HCT116 (cell line): ENCODE measurements around the gene GMIP. TPM values are rescaled to one million over a fixed set of nuclear protein-coding genes. Genes with fewer than 3 reads are reported as not detected.

ENCODE experiments used
- ATAC-seq: fragments of 200-7000 bp; cut with Tn5 transposase; 2 replicates; pipeline ENCODE4 v1.9.1; 2020; ENCODE audit warnings: mild to moderate bottlenecking, moderate library complexity
- BruUV-seq: library from RNA; stranded (reverse); fragments of 400-500 nt; replicated peaks from 2 replicates; lab custom pipeline; 2021; lab: Mats Ljungman, UMichigan
- CTCF ChIA-PET: fragments of 300-600 bp; sonication (Branson Sonifier 250); formaldehyde crosslinking; loops from one replicate; lab custom pipeline; 2021; ENCODE audit warnings: antibody characterized with exemption; lab: Charles Lee
- POLR2A ChIA-PET: fragments of 300-600, 350-600 bp; sonication (Branson Sonifier 250); formaldehyde crosslinking; loops from one replicate; lab custom pipeline; 2021; ENCODE audit warnings: antibody characterized with exemption; lab: Charles Lee
- RAD21 ChIA-PET, 2 experiments: fragments of 300-600 bp; sonication (Branson Sonifier 250); formaldehyde crosslinking; loops; one replicate each; lab custom pipeline; 2023; ENCODE audit warnings: low total read pairs in 2 of 2; ENCODE audit not compliant: uncharacterized antibody in 2 of 2, unreplicated experiment in 2 of 2, low non-redundant PET in 1 of 2; lab: Charles Lee
- DNase-seq: peaks from one replicate; pipeline ENCODE4 v3.0.0-alpha.2; 2010; ENCODE audit warnings: low read depth, low spot score
- H2AFZ ChIP-seq: fragments of 200-600 bp; shearing (Covaris generic), sonication (generic); 2 replicates; pipeline ENCODE4 v1.6.1; 2017; ENCODE audit warnings: low read depth, mixed run types, mixed read lengths, antibody characterized with exemption, low read length; ENCODE audit not compliant: poor library complexity, severe bottlenecking
- H3K27ac ChIP-seq: 2 replicates; pipeline ENCODE4 v1.5.1; 2012; ENCODE audit warnings: low read depth, low read length
- H3K27me3 ChIP-seq: fragments of 200-600 bp; sonication (generic); 2 replicates; pipeline ENCODE4 v1.6.1; 2016; ENCODE audit warnings: mixed run types, low read length, mixed read lengths; ENCODE audit not compliant: insufficient read depth
- H3K36me3 ChIP-seq, 2 experiments: fragments of 200-500 bp in 1 of 2; fragments of 200-600 bp in 1 of 2; sonication (Bioruptor generic) in 1 of 2; sonication (generic) in 1 of 2; 2 replicates each; pipeline versions ENCODE4 v1.5.1 to v1.6.1; 2014 to 2016; ENCODE audit warnings: low read length in 2 of 2, inconsistent platforms in 1 of 2, mixed read lengths in 1 of 2, mixed run types in 1 of 2; ENCODE audit not compliant: insufficient read depth in 2 of 2, control insufficient read depth in 1 of 2
- H3K4me1 ChIP-seq, 2 experiments: fragments of 200-600 bp in 1 of 2; sonication (generic) in 1 of 2; 2 replicates each; pipeline versions ENCODE4 v1.5.1 to v1.6.1; 2012 to 2017; ENCODE audit warnings: low read length in 2 of 2, inconsistent platforms in 1 of 2, mild to moderate bottlenecking in 1 of 2, mixed read lengths in 1 of 2, mixed run types in 1 of 2, moderate library complexity in 1 of 2; ENCODE audit not compliant: insufficient read depth in 2 of 2, control insufficient read depth in 1 of 2
- H3K4me2 ChIP-seq: fragments of 200-600 bp; sonication (generic); 2 replicates; pipeline ENCODE4 v1.6.1; 2017; ENCODE audit warnings: mixed run types, low read length, mixed read lengths
- H3K4me3 ChIP-seq, 2 experiments: fragments of 200-600 bp in 1 of 2; sonication (generic) in 1 of 2; replicated peaks in 1 of 2; 2 replicates each; pipeline ENCODE4 v1.5.1; 2011 to 2016; ENCODE audit warnings: low read length in 2 of 2, control low read depth in 1 of 2, low read depth in 1 of 2, mild to moderate bottlenecking in 1 of 2, mixed read lengths in 1 of 2, mixed run types in 1 of 2
- H3K79me2 ChIP-seq: fragments of 200-600 bp; sonication (generic); 2 replicates; pipeline ENCODE4 v1.6.1; 2017; ENCODE audit warnings: mild to moderate bottlenecking, mixed run types, low read length, moderate library complexity, mixed read lengths; ENCODE audit not compliant: insufficient read depth
- H3K9ac ChIP-seq: fragments of 200-600 bp; sonication (generic); 2 replicates; pipeline ENCODE4 v1.6.1; 2016; ENCODE audit warnings: low read length, mixed read lengths
- H3K9me2 ChIP-seq: fragments of 200-600 bp; sonication (generic), shearing (Covaris generic); 2 replicates; pipeline ENCODE4 v1.6.1; 2017; ENCODE audit warnings: mixed run types, mild to moderate bottlenecking, moderate library complexity; ENCODE audit not compliant: insufficient read depth
- H3K9me3 ChIP-seq, 2 experiments: fragments of 200-500 bp in 1 of 2; fragments of 200-600 bp in 1 of 2; sonication (Bioruptor generic) in 1 of 2; sonication (generic) in 1 of 2; 2 replicates each; pipeline ENCODE4 v1.6.1; 2014 to 2017; ENCODE audit warnings: low read length in 2 of 2, mixed read lengths in 2 of 2, inconsistent platforms in 1 of 2, low read depth in 1 of 2, mild to moderate bottlenecking in 1 of 2, mixed run types in 1 of 2, moderate library complexity in 1 of 2; ENCODE audit not compliant: control insufficient read depth in 1 of 2, insufficient read depth in 1 of 2
- H4K20me1 ChIP-seq: fragments of 200-600 bp; sonication (generic), shearing (Covaris generic); 2 replicates; pipeline ENCODE4 v1.6.1; 2017; ENCODE audit warnings: mixed run types, mild to moderate bottlenecking, moderate library complexity; ENCODE audit not compliant: insufficient read depth
- CEBPB ChIP-seq: IDR thresholded peaks from 2 replicates; pipeline ENCODE4 v1.6.1; 2012; ENCODE audit warnings: low read depth
- EGR1 ChIP-seq: IDR thresholded peaks from 2 replicates; pipeline ENCODE4 v1.6.1; 2012; ENCODE audit warnings: low read depth
- ELF1 ChIP-seq: IDR thresholded peaks from 2 replicates; pipeline ENCODE4 v1.6.1; 2012; ENCODE audit warnings: low read depth, borderline replicate concordance
- EZH2 ChIP-seq: fragments of 200-600 bp; sonication (generic); IDR thresholded peaks from 2 replicates; pipeline ENCODE4 v1.6.1; 2017; ENCODE audit warnings: antibody characterized with exemption, mixed run types
- FOSL1 ChIP-seq: IDR thresholded peaks from 2 replicates; pipeline ENCODE4 v1.6.1; 2012; ENCODE audit warnings: low read depth
- JUND ChIP-seq: IDR thresholded peaks from 2 replicates; pipeline ENCODE4 v1.6.1; 2012
- POLR2A ChIP-seq: IDR thresholded peaks from 2 replicates; pipeline ENCODE4 v1.7.0; 2011; ENCODE audit warnings: borderline replicate concordance; ENCODE audit not compliant: insufficient read depth, insufficient read length; ENCODE audit errors: extremely low read depth
- RAD21 ChIP-seq: IDR thresholded peaks from 2 replicates; pipeline ENCODE4 v1.6.1; 2012; ENCODE audit warnings: low read depth, mild to moderate bottlenecking
- SIN3A ChIP-seq: IDR thresholded peaks from 2 replicates; pipeline ENCODE4 v1.6.1; 2012; ENCODE audit warnings: low read depth
- SRF ChIP-seq: IDR thresholded peaks from 2 replicates; pipeline ENCODE4 v1.6.1; 2012; ENCODE audit warnings: low read depth
- TCF7L2 ChIP-seq: IDR thresholded peaks from 2 replicates; pipeline ENCODE4 v1.7.0; 2011; ENCODE audit warnings: borderline replicate concordance, inconsistent platforms; ENCODE audit not compliant: insufficient read depth, insufficient read length; ENCODE audit errors: extremely low read depth
- YY1 ChIP-seq: IDR thresholded peaks from 2 replicates; pipeline ENCODE4 v1.6.1; 2011; ENCODE audit warnings: low read length, low read depth, moderate library complexity, mild to moderate bottlenecking; ENCODE audit not compliant: insufficient replicate concordance; ENCODE audit errors: extremely low read depth
- ZNF274 ChIP-seq: fragments of 200-500 bp; sonication (Bioruptor generic); IDR thresholded peaks from 2 replicates; pipeline ENCODE4 v1.6.1; 2014; ENCODE audit warnings: mild to moderate bottlenecking, low read depth, low read length, inconsistent platforms
- intact Hi-C: fragments of 100-400 bp; cut with micrococcal nuclease; formaldehyde crosslinking; loops from 2 replicates; pipeline ENCODE4 v1.10.0; 2022
- total RNA-seq: library from RNA; stranded (reverse); gene quantifications from one replicate; pipeline ENCODE4 v1.2.1, GENCODE V29; 2021; ENCODE audit not compliant: unreplicated experiment
- TF ChIP-seq, protein P1 (sequence below): IDR thresholded peaks from 2 replicates; pipeline ENCODE4 v1.6.1; 2012
- TF ChIP-seq, protein P2 (sequence below): IDR thresholded peaks from 2 replicates; pipeline ENCODE4 v1.6.1; 2011; ENCODE audit warnings: mild to moderate bottlenecking, low read length, moderate library complexity; ENCODE audit not compliant: insufficient replicate concordance; ENCODE audit errors: extremely low read depth
- TF ChIP-seq, protein P3 (sequence below): IDR thresholded peaks from 2 replicates; pipeline ENCODE4 v1.6.1; 2012

The GMIP gene
- total RNA-seq, 1 experiment from 2014 or later, result 16.3 TPM

DNA sequence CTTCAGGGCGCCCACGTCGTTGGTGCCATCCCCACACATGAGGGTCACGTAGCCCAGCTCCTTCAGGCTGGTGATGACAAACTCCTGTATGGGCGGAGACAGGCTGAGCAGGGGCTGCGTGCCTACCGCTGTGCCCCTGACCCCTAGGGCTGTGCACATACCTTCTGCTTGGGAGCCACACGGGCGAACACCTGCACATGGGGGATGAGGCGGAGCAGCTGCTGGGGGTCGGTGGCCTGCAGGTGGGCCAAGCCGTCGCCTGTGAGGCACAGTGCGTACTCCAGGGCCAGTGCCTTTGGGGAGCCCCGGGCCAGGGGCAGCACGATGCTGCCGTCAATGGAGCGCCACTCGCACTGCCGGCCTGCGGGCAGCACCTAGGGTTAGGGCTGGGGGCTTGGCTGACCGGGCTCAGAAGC lies 6.1 kb upstream of the GMIP start (continued):
- no peak for TF ChIP-seq TCF7L2

DNA sequence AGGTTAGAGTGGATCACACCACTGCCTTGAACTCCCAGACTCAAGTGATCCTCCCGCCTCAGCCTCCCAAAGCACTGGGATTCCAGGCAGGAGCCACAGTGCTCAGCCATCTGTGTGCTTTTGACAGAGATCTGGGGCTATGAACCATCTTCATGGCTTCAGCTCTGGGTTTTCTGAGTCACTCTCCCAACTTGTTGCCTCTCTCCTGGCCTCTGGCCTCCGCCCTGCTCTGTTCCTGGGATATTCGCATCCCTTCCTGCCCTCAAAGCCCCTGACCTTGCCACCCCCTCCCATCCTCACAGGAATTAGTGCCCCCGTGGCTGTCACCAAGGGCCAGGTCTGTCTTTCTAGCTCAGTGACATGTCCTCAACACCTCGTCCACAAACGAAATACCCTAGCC lies 5.7 kb upstream of the GMIP start:
- Histone ChIP-seq H3K36me3 (peaks cover 31 to 34% of the 10 kb centered on the region in 2 experiments; a peak in 3 of 4 replicates), H3K4me3 (no peak overlapping the region), H3K27me3 (no peaks in the 10 kb centered on the region), H3K4me2 (no peak overlapping the region), H3K4me1 (peaks cover 0 to under 1% of the 10 kb centered on the region in 2 experiments; a peak in 1 of 4 replicates), H3K9me3 (no peaks in the 10 kb centered on the region), H3K9ac (no peak overlapping the region), H3K79me2 (no peaks in the 10 kb centered on the region), H3K9me2 (no peaks in the 10 kb centered on the region), H3K27ac (no peak overlapping the region), H2AFZ (no peak overlapping the region), H4K20me1 (no peaks in the 10 kb centered on the region)
- ATAC-seq (no peak), DNase-seq (no peak)
- CTCF ChIA-PET, result no interaction called here
- RAD21 ChIA-PET, result no interaction called here
- POLR2A ChIA-PET, result no interaction called here
- no TSS peak for BruUV-seq
- intact Hi-C loops, result no loop called here
- no peak for TF ChIP-seq JUND
- no peak for TF ChIP-seq FOSL1
- TF ChIP-seq CEBPB, result no peak
- no peak for TF ChIP-seq YY1
- no peak for TF ChIP-seq EZH2
- no peak for TF ChIP-seq ELF1
- no peak for TF ChIP-seq ZNF274
- no peak for TF ChIP-seq EGR1
- TF ChIP-seq, protein P1, sequence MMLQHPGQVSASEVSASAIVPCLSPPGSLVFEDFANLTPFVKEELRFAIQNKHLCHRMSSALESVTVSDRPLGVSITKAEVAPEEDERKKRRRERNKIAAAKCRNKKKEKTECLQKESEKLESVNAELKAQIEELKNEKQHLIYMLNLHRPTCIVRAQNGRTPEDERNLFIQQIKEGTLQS, result no peak
- TF ChIP-seq POLR2A, result no peak
- TF ChIP-seq RAD21, result no peak
- TF ChIP-seq, protein P2, sequence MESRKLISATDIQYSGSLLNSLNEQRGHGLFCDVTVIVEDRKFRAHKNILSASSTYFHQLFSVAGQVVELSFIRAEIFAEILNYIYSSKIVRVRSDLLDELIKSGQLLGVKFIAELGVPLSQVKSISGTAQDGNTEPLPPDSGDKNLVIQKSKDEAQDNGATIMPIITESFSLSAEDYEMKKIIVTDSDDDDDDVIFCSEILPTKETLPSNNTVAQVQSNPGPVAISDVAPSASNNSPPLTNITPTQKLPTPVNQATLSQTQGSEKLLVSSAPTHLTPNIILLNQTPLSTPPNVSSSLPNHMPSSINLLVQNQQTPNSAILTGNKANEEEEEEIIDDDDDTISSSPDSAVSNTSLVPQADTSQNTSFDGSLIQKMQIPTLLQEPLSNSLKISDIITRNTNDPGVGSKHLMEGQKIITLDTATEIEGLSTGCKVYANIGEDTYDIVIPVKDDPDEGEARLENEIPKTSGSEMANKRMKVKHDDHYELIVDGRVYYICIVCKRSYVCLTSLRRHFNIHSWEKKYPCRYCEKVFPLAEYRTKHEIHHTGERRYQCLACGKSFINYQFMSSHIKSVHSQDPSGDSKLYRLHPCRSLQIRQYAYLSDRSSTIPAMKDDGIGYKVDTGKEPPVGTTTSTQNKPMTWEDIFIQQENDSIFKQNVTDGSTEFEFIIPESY, result no peak
- no peak for TF ChIP-seq TCF7L2
- TF ChIP-seq SRF, result no peak
- TF ChIP-seq SIN3A, result no peak
- TF ChIP-seq, protein P3, sequence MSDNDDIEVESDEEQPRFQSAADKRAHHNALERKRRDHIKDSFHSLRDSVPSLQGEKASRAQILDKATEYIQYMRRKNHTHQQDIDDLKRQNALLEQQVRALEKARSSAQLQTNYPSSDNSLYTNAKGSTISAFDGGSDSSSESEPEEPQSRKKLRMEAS, result no peak
